Renal cortical epithelial cell (primary cell): ENCODE results near the gene DUOXA2. TPM values are rescaled to one million over a fixed set of nuclear protein-coding genes. Genes with fewer than 3 reads are reported as not detected.

Experiments
- DNase-seq: peaks from one replicate; pipeline ENCODE4 v3.0.0-alpha.2; 2011; ENCODE audit warnings: low read depth
- total RNA-seq: library from RNA; depleted of rRNA; stranded (reverse); fragments of >200 nt; gene quantifications from 2 replicates; pipeline ENCODE4 v1.2.3, GENCODE V29; 2014

The DUOXA2 gene
- total RNA-seq, 1 donor from 2014 or later, result not detected

DNA sequence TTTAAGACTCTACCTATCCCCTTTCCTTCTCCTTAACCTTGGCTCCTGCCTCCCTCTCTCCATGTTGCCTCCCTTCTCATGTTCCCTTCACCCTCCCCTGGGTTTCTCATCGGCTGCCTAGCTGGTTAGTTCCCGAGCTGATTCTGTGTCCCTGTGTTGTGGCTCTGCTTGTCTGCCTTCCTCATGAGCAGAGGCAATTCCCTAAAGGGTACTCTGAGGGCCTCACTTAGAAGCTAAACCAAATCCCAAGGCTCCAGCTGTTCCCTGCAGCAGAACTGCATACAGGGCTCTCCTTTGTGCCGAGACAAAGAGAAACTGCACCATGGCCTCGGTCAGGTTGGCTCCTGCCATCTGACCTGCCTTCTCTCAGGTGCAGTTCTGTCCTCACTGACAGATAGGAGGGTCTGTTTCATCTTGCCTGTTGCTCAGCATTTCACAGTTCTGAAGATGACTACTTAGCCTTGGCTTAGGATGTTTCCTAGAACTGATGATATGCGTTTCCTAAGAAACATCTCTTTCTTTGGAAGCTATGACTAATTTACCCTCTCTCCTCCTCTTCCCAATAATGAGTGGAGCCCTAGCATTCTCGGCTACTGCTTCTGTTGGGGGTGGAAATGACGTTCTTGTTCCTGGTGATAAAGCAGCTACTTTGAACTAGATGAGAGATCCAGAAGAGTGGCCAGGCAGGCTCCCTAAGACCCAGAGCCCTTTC is 42.8 kb downstream of the DUOXA2 start:
- DNase-seq, result no peak

DNA sequence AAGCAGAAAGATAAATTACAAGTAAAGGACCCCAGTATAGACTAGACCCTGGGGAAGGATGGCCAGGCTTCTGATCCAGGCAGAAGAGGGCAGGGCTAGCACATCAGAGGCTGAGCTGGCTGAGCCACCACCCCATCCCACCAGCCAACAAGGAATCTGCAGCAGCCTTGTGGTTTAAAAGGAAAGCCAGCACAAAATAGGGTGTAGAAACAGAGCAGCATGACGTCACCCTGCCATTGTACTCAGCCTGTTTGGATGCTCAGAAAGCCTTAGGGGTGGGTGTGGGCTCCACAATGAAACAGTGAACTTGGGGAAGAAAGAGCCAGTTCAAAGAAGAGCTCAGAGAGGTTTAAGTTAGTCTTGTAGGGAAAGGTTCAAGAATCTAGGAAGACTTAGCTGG is 43.8 kb downstream of the DUOXA2 start:
- peak; percentile 57 for DNase-seq

DNA sequence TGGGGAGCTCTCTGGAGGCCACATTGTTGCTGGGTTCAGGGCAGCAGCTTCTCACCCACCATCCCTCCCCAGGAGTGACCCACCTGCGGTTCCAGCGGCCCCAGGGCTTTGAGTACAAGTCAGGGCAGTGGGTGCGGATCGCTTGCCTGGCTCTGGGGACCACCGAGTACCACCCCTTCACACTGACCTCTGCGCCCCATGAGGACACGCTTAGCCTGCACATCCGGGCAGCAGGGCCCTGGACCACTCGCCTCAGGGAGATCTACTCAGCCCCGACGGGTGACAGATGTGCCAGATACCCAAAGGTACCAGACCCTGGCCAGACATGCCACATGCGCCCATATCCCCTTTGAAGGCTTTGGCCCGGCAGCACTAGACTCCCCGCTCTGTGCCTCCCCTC is 47.5 kb downstream of the DUOXA2 start:
- DNase-seq, result no peak

DNA sequence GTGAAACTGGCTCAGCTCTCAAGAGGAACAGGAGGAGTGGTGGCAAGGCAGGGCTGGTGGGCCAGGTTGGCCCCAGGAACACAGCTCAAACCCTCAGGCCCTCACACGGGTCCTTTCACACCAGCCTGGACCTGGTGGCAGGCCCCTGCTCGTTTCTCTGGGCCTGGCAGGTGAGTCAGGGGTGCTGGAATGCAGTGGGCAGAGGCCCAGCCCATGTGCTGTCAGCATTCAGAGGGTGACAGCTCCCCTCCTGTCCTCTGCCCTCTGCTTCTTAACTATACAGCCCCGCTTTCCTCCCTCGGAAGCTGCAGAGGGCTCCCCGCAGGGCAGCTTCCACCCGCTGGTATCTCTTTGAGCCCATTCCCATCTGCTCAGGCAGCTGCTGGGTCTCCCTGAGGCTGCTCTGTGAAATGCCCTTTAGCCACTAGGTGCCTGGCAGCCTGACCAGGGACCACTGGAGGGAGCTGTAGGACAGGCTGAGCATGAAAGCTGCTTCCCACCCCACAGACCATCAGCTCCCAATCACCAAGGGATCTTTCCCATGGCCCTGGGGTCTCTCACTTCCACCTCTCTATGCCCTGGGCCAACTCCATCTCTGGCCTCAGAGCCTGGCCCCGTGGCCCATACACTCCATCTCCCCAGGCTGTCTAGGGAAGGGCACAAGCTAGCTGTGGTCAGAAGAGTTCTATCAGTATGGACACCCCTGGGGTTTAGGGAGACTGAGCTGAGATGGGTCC is 48.8 kb downstream of the DUOXA2 start:
- peak; percentile 72 for DNase-seq

DNA sequence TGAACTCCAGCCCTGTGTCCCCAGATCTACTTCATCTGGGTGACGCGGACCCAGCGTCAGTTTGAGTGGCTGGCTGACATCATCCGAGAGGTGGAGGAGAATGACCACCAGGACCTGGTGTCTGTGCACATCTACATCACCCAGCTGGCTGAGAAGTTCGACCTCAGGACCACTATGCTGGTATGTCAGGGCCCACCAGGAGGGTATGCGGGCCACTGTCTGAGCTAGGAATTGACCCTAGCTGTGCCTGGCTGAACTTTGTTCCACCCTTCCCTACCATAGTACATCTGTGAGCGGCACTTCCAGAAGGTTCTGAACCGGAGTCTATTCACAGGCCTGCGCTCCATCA is 49.4 kb downstream of the DUOXA2 start:
- no peak for DNase-seq

DNA sequence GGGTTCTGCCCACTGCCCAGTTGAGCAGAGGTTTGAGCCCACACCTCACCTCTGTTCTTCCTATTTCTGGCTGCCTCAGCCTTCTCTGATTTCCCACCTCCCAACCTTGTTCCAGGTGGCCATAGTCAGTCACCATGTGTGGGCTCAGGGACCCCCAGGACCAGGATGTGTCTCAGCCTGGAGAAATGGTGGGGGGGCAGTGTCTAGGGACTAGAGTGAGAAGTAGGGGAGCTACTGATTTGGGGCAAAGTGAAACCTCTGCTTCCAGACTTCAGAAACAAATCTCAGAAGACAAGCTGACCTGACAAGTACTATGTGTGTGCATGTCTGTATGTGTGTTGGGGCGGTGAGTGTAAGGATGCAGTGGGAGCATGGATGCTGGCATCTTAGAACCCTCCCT is 50.8 kb downstream of the DUOXA2 start:
- no peak for DNase-seq

DNA sequence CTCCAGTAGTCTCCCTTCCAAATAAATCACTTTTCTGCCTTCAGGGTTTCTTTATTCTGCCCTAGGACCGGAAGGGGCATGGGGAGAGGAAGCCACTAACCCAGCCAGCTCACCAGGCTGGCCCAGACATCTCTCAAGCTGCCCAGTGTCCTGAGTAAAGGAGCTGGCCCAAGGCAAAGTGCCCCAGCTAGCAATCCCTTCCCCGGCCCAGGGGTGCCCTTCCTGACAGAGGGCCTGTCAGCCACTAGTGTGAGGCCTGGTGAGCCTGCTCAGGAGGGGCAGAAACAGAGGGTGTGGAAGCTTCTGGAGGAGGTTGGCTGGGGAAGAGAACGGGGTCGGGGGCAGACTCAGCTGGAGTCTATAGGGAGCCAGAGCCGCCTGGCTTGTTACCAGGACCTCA is 51.4 kb downstream of the DUOXA2 start:
- DNase-seq, result no peak

DNA sequence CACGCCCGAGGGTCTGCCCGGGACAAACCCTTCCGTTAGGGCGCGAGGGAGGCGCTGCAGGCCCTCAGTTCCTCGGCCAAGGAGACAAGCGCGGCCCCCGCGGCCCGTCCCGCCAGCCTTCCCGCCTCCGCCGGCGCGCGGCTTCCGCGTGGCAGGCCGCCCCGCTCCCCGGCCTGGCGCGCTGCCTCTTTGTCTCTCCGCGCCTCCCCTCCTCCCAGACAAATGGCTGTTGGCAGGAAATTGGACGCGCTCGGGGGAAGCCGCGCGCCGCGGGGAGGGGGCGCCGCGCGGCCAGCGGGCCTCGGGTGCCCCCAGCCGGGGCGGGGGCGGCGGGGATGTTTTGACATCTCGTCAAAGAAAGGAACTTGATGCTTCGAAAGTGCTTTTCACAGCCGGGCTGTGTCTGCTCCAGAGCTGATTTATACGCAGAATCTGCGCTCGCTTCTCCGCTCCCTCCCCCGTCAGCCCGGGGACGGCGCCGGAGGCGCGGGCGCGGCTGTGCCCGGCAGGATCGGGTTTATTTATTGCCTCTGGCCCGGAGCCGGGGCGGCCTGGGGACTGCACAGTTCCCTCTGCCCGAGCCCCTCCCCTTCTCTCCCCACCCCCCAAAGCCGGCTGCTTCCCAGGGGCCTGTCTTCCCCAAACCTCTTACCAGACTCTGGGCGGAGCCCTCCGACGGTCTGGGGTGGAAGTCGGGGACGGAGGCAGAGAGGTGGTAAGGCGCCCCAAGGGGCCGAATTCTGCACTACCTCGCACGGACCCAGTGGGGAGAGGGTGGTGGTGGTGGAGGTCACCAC is 52.9 kb downstream of the DUOXA2 start:
- peak; percentile 58 for DNase-seq

DNA sequence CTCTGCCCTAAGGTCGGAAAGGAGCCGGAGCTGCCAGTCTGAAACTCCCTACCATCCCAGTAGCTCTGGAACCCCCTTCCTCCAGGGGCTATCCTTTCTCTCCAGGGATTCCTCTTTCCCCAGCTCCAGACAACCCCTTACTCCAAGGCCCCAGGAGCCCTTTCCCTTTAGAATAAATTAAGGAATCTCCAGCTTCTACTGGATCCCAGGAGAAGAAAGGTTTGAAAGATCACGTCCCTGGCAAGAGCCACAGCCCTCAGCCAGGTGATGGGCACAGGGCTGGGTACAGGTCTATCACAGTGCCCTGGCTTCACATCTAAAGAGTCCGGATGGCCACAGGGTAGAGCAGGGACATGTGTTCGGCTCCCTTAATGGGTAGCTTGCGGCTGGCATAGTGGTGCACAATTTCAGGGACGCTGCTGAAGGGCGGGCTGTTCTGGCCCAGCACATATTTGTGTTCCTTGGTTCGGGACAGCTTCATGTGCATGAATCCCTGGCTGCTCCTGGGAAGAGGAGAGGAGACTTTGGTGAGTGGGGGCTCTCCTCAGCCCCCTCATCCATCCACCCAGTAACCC is 53.6 kb downstream of the DUOXA2 start:
- no peak for DNase-seq

Other genes starting within 250 kb of the DUOXA2 start
- not detected in 2 replicates for gene TERB2, start 157.6 kb upstream of the DUOXA2 start, total RNA-seq
- 19.1 and 25.2 TPM in 2 replicates for gene SORD, start 91.1 kb upstream of the DUOXA2 start, total RNA-seq
- gene DUOX2, start 154 bp upstream of the DUOXA2 start, total RNA-seq, result 0.05 TPM in 1 of 2 replicates, not detected in the other
- gene DUOXA1, start 15.6 kb downstream of the DUOXA2 start, total RNA-seq, result not detected in 2 replicates
- 0.35 and 0.50 TPM in 2 replicates for gene DUOX1, start 15.7 kb downstream of the DUOXA2 start, total RNA-seq
- gene SHF, start 73.6 kb downstream of the DUOXA2 start, total RNA-seq, result 0.17 and 2.9 TPM in 2 replicates
- gene SLC28A2, start 137.9 kb downstream of the DUOXA2 start, total RNA-seq, result not detected in 2 replicates